CD4-positive, alpha-beta T cell treated with Interleukin-2 at 100 ng/mL for 4 hours (primary cell): Measurements from ENCODE around the gene FRAS1.

ENCODE experiments used
- DNase-seq: peaks from one replicate; pipeline ENCODE4 v3.0.0-alpha.2; 2020; ENCODE audit warnings: low spot score

FRAS1 gene

GRCh38 chr4:78552389-78553042 lies 495.4 kb downstream of the FRAS1 start:
- DNase-seq, result no peak

GRCh38 chr4:78553043-78553396 lies 495.9 kb downstream of the FRAS1 start:
- no peak for DNase-seq

GRCh38 chr4:78553529-78554060 lies 496.5 kb downstream of the FRAS1 start:
- DNase-seq, result no peak

- DNase-seq, result no peak
Observed at GRCh38 chr4:78556665-78557064, 499.5 kb downstream of the FRAS1 start.

- no peak for DNase-seq
Observed at GRCh38 chr4:78557841-78558240, 500.7 kb downstream of the FRAS1 start.

GRCh38 chr4:78558410-78558809 lies 501.3 kb downstream of the FRAS1 start:
- no peak for DNase-seq

- DNase-seq, result no peak
Observed at GRCh38 chr4:78560296-78560963, 503.3 kb downstream of the FRAS1 start.

- DNase-seq, result no peak
Observed at GRCh38 chr4:78561677-78562076, 504.6 kb downstream of the FRAS1 start.

GRCh38 chr4:78562687-78563086 lies 505.6 kb downstream of the FRAS1 start:
- no peak for DNase-seq

- DNase-seq, result no peak
Observed at GRCh38 chr4:78565971-78566372, 508.8 kb downstream of the FRAS1 start.

GRCh38 chr4:78566834-78567499 lies 509.8 kb downstream of the FRAS1 start:
- no peak for DNase-seq

- DNase-seq, result no peak
Observed at GRCh38 chr4:78567500-78568060, 510.5 kb downstream of the FRAS1 start.

GRCh38 chr4:78568640-78569305 lies 511.6 kb downstream of the FRAS1 start:
- DNase-seq, result no peak

GRCh38 chr4:78569306-78569821 lies 512.2 kb downstream of the FRAS1 start:
- no peak for DNase-seq

GRCh38 chr4:78570117-78570516 lies 513.0 kb downstream of the FRAS1 start:
- DNase-seq, result no peak

GRCh38 chr4:78571804-78572203 lies 514.7 kb downstream of the FRAS1 start:
- DNase-seq, result no peak

- DNase-seq, result no peak
Observed at GRCh38 chr4:78578674-78579425, 521.7 kb downstream of the FRAS1 start.

GRCh38 chr4:78581618-78582017 lies 524.5 kb downstream of the FRAS1 start:
- no peak for DNase-seq

- DNase-seq, result no peak
Observed at GRCh38 chr4:78584863-78585547, 527.9 kb downstream of the FRAS1 start.

GRCh38 chr4:78585633-78586032 lies 528.5 kb downstream of the FRAS1 start:
- DNase-seq, result no peak
